ENCODE results near the gene KRT2. TPM values are rescaled to one million over a fixed set of nuclear protein-coding genes. Genes with fewer than 3 reads are reported as not detected.

The KRT2 gene
- total RNA-seq, 2 experiments from 2014 or later: not detected

DNA sequence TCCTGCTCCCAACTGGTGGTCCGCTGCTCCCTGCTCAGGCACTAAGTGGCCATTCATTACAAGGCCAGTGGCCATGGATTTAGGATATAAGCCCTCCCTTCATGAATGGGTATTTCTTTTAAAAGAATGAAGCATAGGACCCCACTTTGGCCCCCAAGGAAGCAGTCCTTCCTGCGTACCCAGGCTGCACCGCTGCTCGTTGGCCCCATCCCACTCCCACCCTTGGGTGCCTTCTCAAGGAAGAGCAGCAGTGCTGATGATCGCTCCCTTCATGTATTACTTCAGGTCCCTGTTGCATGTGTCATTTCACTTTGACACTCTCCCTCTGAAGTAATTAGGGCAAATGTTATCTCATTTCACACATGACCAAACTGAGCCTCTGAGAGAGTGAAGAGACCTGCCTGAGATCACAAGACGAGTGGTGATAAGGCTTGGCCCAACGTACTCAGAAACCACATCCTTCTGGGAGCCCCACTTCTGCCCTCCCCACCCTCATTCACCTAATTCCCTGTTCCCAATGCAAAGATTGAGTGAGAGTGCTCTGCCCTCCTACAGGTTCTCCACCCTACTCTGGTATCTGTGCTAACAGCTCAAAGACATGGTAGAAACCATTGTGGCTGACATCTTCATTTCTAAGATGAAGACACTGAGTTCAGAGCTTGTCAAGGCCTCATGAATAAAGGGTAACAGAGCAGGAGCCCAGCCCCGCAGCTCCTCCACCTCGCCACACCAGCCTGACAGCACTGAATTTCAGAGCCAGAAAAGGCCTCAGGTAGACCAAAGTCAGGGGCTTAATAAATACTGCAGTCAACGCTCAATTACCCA is 10.3 kb upstream of the KRT2 start:
- Histone ChIP-seq H3K36me3 (ENCODE audit: insufficient read depth, low read length) (no peaks in the 10 kb centered on the region), H3K4me3 (ENCODE audit: low read depth, low read length, poor library complexity, severe bottlenecking) (no peak overlapping the region), H4K20me1 (ENCODE audit: insufficient read depth, low read length) (no peaks in the 10 kb centered on the region), H2AFZ (ENCODE audit: low read length) (no peak overlapping the region), H3K9me2 (ENCODE audit: insufficient read depth, low read length) (no peaks in the 10 kb centered on the region), H3K4me2 (ENCODE audit: low read length) (no peak overlapping the region), H3K9me3 (ENCODE audit: low read length) (no peaks in the 10 kb centered on the region), H3K27ac (ENCODE audit: low read depth, low read length, poor library complexity, severe bottlenecking) (no peak overlapping the region), H3K79me2 (ENCODE audit: insufficient read depth, low read depth, low read length) (no peaks in the 10 kb centered on the region), H3K4me1 (ENCODE audit: insufficient read depth, low read length, poor library complexity, severe bottlenecking) (no peaks in the 10 kb centered on the region)
- CTCF ChIA-PET (ENCODE audit: unreplicated experiment): no interaction called here
- TF ChIP-seq EZH2phosphoT487 (IDR thresholded peaks at IDR 0.05; ENCODE audit: borderline replicate concordance, low read depth, low read length): no peak
- TF ChIP-seq, protein P1, sequence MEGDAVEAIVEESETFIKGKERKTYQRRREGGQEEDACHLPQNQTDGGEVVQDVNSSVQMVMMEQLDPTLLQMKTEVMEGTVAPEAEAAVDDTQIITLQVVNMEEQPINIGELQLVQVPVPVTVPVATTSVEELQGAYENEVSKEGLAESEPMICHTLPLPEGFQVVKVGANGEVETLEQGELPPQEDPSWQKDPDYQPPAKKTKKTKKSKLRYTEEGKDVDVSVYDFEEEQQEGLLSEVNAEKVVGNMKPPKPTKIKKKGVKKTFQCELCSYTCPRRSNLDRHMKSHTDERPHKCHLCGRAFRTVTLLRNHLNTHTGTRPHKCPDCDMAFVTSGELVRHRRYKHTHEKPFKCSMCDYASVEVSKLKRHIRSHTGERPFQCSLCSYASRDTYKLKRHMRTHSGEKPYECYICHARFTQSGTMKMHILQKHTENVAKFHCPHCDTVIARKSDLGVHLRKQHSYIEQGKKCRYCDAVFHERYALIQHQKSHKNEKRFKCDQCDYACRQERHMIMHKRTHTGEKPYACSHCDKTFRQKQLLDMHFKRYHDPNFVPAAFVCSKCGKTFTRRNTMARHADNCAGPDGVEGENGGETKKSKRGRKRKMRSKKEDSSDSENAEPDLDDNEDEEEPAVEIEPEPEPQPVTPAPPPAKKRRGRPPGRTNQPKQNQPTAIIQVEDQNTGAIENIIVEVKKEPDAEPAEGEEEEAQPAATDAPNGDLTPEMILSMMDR (conservative IDR thresholded peaks at IDR 0.05; ENCODE audit: low read length): no peak
- BruUV-seq (replicated peaks): no TSS peak
- intact Hi-C loops (cut with micrococcal nuclease; ENCODE audit: unreplicated experiment): no loop called here
- no peak for DNase-seq (ENCODE audit: low spot score)
- POLR2A ChIA-PET: no interaction called here

DNA sequence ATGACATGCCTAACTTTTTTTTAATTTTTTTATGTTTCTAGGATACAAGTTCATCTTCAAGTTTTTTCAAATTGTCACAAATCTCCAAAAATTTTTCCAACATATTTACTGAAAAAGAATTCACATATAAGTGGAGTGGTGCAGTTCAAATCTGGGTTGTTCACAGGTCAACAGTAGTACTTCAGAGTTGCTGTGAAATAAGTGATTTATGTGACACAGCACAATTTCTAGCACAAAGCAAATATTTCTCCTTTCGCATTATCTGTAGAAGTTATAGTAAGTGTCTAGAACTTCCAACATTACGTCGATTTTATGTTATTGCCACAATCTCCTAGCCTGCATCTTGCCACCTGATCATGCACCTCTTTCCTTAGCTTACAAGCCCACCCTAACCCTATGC is 9.7 kb upstream of the KRT2 start:
- H3K27ac ChIP-seq (ENCODE audit: low read depth, low read length, poor library complexity, severe bottlenecking): no peak overlapping the region
- DNase-seq (ENCODE audit: low spot score): no peak
- no peaks in the 10 kb centered on the region for H3K36me3 ChIP-seq (ENCODE audit: insufficient read depth, low read length)
- CTCF ChIA-PET (ENCODE audit: unreplicated experiment): no interaction called here
- no TSS peak for BruUV-seq (replicated peaks)
- intact Hi-C loops (cut with micrococcal nuclease; ENCODE audit: unreplicated experiment): no loop called here
- POLR2A ChIA-PET: no interaction called here
- no peaks in the 10 kb centered on the region for H3K4me1 ChIP-seq (ENCODE audit: insufficient read depth, low read length, poor library complexity, severe bottlenecking)
- H2AFZ ChIP-seq (ENCODE audit: low read length): no peak overlapping the region
- H3K9me3 ChIP-seq (ENCODE audit: low read length): no peaks in the 10 kb centered on the region
- no peaks in the 10 kb centered on the region for H3K79me2 ChIP-seq (ENCODE audit: insufficient read depth, low read depth, low read length)
- no peak overlapping the region for H3K4me3 ChIP-seq (ENCODE audit: low read depth, low read length, poor library complexity, severe bottlenecking)
- TF ChIP-seq EZH2phosphoT487 (IDR thresholded peaks at IDR 0.05; ENCODE audit: borderline replicate concordance, low read depth, low read length): no peak
- TF ChIP-seq, protein P1 (conservative IDR thresholded peaks at IDR 0.05; ENCODE audit: low read length): no peak
- H4K20me1 ChIP-seq (ENCODE audit: insufficient read depth, low read length): no peaks in the 10 kb centered on the region
- no peak overlapping the region for H3K4me2 ChIP-seq (ENCODE audit: low read length)
- no peaks in the 10 kb centered on the region for H3K9me2 ChIP-seq (ENCODE audit: insufficient read depth, low read length)

DNA sequence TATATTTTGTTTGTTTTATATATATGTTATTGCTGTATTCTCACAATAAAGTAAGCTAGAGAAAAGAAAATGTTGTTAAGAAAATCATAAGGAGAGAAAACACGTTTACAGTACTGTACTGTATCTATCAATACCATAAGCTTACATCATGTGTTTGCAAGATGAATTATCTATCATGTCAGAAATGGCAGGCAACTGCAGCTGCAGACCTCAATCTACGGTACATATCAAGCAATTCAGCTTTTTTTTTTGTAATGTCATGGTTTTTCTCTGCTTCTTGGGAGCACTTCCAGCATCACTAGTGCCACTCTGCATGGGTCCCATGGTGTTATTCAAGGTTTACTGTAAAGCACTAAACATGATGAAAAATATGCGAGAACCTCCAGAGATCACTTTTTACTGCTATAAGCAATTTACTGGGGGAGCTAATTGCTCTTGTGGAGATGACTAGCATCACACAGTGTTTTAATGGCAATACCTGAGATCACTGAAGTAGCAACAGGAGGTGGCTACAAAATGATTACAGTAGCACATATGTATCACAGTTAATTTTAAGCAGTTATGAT is 9.0 kb upstream of the KRT2 start:
- H3K4me2 ChIP-seq (ENCODE audit: low read length): no peak overlapping the region
- no peak overlapping the region for H3K4me3 ChIP-seq (ENCODE audit: low read depth, low read length, poor library complexity, severe bottlenecking)
- H3K36me3 ChIP-seq (ENCODE audit: insufficient read depth, low read length): no peaks in the 10 kb centered on the region
- ChIA-PET CTCF (ENCODE audit: unreplicated experiment) (no interaction called here), POLR2A (interaction anchor here (0.7 kb wide), 1 partner anchor 13 kb away, joined by 3 read pairs; no protein-coding TSS in a partner anchor)
- intact Hi-C loops (cut with micrococcal nuclease; ENCODE audit: unreplicated experiment): no loop called here
- H4K20me1 ChIP-seq (ENCODE audit: insufficient read depth, low read length): no peaks in the 10 kb centered on the region
- no peaks in the 10 kb centered on the region for H3K4me1 ChIP-seq (ENCODE audit: insufficient read depth, low read length, poor library complexity, severe bottlenecking)
- H3K9me3 ChIP-seq (ENCODE audit: low read length): no peaks in the 10 kb centered on the region
- no peaks in the 10 kb centered on the region for H3K79me2 ChIP-seq (ENCODE audit: insufficient read depth, low read depth, low read length)
- no peak overlapping the region for H2AFZ ChIP-seq (ENCODE audit: low read length)
- DNase-seq (ENCODE audit: low spot score): no peak
- BruUV-seq (replicated peaks): no TSS peak
- H3K27ac ChIP-seq (ENCODE audit: low read depth, low read length, poor library complexity, severe bottlenecking): no peak overlapping the region
- TF ChIP-seq EZH2phosphoT487 (IDR thresholded peaks at IDR 0.05; ENCODE audit: borderline replicate concordance, low read depth, low read length): no peak
- TF ChIP-seq, protein P1 (conservative IDR thresholded peaks at IDR 0.05; ENCODE audit: low read length): no peak
- H3K9me2 ChIP-seq (ENCODE audit: insufficient read depth, low read length): no peaks in the 10 kb centered on the region

All from OCI-LY7 (cell line).